Measurements from ENCODE around the gene MREG. TPM values are rescaled to one million over a fixed set of nuclear protein-coding genes. Genes with fewer than 3 reads are reported as not detected.

MREG gene
- polyA plus RNA-seq, 3 donors = 0.14 to 0.47 TPM; not detected in 1

DNA sequence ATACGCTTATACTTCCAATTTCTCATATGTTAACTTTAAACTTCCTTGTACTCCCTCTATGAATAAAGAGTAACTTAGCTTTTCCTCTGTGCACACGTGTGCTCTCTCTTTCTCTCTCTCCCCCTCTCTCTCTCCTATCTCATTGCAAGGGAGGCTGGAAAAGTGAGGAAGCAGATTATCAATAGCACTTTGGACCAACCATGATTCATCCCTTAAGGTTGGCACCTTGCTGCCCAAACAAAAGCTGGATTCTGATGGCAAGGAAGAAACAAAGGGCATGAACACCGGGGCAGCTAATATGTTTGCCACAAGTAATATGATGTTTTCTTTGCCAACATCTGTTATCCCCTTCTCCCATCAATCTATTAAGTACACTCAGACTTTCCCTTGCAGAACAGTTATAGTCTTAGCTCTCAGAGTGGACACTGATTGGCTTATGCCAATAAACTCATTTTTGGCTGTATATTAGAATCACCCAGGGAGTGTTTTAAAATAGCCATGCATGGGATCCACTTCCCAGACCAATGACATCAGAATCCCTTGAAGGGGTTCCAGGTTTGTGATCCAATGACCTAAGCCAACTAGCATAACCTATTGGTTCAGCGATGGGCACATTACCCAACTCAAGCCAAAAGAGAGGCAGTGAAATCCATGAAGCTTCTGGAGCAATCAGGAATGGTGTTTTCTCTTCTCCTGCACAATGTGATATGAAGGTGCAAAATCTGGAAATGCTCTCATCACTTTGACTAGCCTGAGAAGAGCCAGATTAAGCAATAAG lies 60.3 kb downstream of the MREG start:
- WGBS (ENCODE audit: insufficient coverage) = 100% methylated on average over 1 of the region's 4 CpGs
- Mint-ChIP-seq H3K36me3 (peaks cover 0 to 6% of the 10 kb centered on the region in 2 donors), H3K4me3 (no peak overlapping the region), H3K27ac (no peak overlapping the region), H3K4me1 (peaks cover 8% of the 10 kb centered on the region), H3K27me3 (ENCODE audit: low read depth in 3 of 3) (peaks cover 2% of the 10 kb centered on the region in 3 donors), H3K9me3 (peaks cover 0 to 4% (median 2%) of the 10 kb centered on the region in 7 donors)
- DNase-seq = no peak
- Histone ChIP-seq H3K4me1 (ENCODE audit: control insufficient read depth in 1 of 2, insufficient read depth in 2 of 2, low read length in 2 of 2) (no peaks in the 10 kb centered on the region), H3K27me3 (ENCODE audit: control insufficient read depth in 2 of 2, insufficient read depth in 2 of 2, low read length in 2 of 2) (no peaks in the 10 kb centered on the region), H3K4me3 (replicated peaks in 1 of 3; ENCODE audit: low read depth in 2 of 3, low read length in 3 of 3) (no peak overlapping the region), H3K79me2 (ENCODE audit: insufficient read depth, low read length) (no peaks in the 10 kb centered on the region), H3K9me3 (replicated peaks in 1 of 2; ENCODE audit: control insufficient read depth in 1 of 2, insufficient read depth in 1 of 2, low read length in 2 of 2) (no peaks in the 10 kb centered on the region), H4K20me1 (ENCODE audit: insufficient read depth, low read length) (no peaks in the 10 kb centered on the region), H3K9ac (ENCODE audit: insufficient read depth, low read length, poor library complexity, severe bottlenecking) (no peak overlapping the region), H3K27ac (ENCODE audit: low read depth in 1 of 2, low read length in 2 of 2) (no peak overlapping the region), H3K36me3 (replicated peaks in 1 of 2; ENCODE audit: control insufficient read depth in 1 of 2, insufficient read depth in 2 of 2, low read length in 2 of 2) (no peaks in the 10 kb centered on the region), H3K4me2 (replicated peaks; ENCODE audit: extremely low read depth, low read length, poor library complexity, severe bottlenecking) (no peak overlapping the region), H2AFZ (ENCODE audit: insufficient read depth, low read depth, low read length, poor library complexity, severe bottlenecking) (no peak overlapping the region)
- intact Hi-C loops (cut with micrococcal nuclease) = no loop called here
- TF ChIP-seq, protein P1, sequence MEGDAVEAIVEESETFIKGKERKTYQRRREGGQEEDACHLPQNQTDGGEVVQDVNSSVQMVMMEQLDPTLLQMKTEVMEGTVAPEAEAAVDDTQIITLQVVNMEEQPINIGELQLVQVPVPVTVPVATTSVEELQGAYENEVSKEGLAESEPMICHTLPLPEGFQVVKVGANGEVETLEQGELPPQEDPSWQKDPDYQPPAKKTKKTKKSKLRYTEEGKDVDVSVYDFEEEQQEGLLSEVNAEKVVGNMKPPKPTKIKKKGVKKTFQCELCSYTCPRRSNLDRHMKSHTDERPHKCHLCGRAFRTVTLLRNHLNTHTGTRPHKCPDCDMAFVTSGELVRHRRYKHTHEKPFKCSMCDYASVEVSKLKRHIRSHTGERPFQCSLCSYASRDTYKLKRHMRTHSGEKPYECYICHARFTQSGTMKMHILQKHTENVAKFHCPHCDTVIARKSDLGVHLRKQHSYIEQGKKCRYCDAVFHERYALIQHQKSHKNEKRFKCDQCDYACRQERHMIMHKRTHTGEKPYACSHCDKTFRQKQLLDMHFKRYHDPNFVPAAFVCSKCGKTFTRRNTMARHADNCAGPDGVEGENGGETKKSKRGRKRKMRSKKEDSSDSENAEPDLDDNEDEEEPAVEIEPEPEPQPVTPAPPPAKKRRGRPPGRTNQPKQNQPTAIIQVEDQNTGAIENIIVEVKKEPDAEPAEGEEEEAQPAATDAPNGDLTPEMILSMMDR (IDR thresholded peaks at IDR 0.05) = no peak

DNA sequence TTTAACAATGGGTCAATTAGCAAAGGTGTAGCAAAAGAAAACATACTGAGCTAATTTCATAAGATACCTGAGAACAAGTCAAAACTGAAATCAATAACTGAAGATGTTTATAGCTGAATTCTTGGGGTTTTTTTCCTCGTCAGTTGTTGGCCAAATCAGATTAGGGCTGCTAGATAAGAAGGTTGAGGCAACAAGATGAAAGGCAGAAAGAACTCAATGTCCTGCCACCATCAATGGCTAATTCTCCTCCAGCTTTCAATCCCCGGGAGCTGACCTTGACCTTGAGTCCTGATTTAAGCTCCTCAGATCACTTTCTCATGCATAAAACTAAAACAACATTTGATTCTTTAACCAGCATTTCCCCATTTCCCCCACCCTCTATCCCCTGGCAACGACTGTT lies 61.8 kb downstream of the MREG start:
- Histone ChIP-seq H3K9ac (ENCODE audit: insufficient read depth, low read length, poor library complexity, severe bottlenecking) (no peak overlapping the region), H3K27ac (ENCODE audit: low read depth in 1 of 2, low read length in 2 of 2) (no peak overlapping the region), H3K79me2 (ENCODE audit: insufficient read depth, low read length) (no peaks in the 10 kb centered on the region), H3K4me2 (replicated peaks; ENCODE audit: extremely low read depth, low read length, poor library complexity, severe bottlenecking) (no peak overlapping the region), H4K20me1 (ENCODE audit: insufficient read depth, low read length) (no peaks in the 10 kb centered on the region), H3K4me1 (ENCODE audit: control insufficient read depth in 1 of 2, insufficient read depth in 2 of 2, low read length in 2 of 2) (no peaks in the 10 kb centered on the region), H2AFZ (ENCODE audit: insufficient read depth, low read depth, low read length, poor library complexity, severe bottlenecking) (no peak overlapping the region), H3K9me3 (replicated peaks in 1 of 2; ENCODE audit: control insufficient read depth in 1 of 2, insufficient read depth in 1 of 2, low read length in 2 of 2) (no peaks in the 10 kb centered on the region), H3K4me3 (replicated peaks in 1 of 3; ENCODE audit: low read depth in 2 of 3, low read length in 3 of 3) (no peak overlapping the region), H3K27me3 (ENCODE audit: control insufficient read depth in 2 of 2, insufficient read depth in 2 of 2, low read length in 2 of 2) (no peaks in the 10 kb centered on the region), H3K36me3 (replicated peaks in 1 of 2; ENCODE audit: control insufficient read depth in 1 of 2, insufficient read depth in 2 of 2, low read length in 2 of 2) (no peaks in the 10 kb centered on the region)
- 93% methylated on average over 2 of the region's 3 CpGs for WGBS (ENCODE audit: insufficient coverage)
- H3K27me3 Mint-ChIP-seq (ENCODE audit: low read depth in 3 of 3) = peaks cover 0 to 2% (median 2%) of the 10 kb centered on the region in 3 donors
- peaks cover under 1 to 7% of the 10 kb centered on the region in 2 donors for H3K36me3 Mint-ChIP-seq
- TF ChIP-seq, protein P1 (IDR thresholded peaks at IDR 0.05) = no peak
- no peak for DNase-seq
- peaks cover 8% of the 10 kb centered on the region for H3K4me1 Mint-ChIP-seq
- no peak overlapping the region for H3K4me3 Mint-ChIP-seq
- intact Hi-C loops (cut with micrococcal nuclease) = no loop called here
- H3K27ac Mint-ChIP-seq = peak overlapping the region in 1 of 7 donors; percentile 37
- peaks cover 0 to 3% (median 0%) of the 10 kb centered on the region in 7 donors for H3K9me3 Mint-ChIP-seq
